GM23338 (cell line): Measurements from ENCODE around the gene ITFG1. TPM values are rescaled to one million over a fixed set of nuclear protein-coding genes. Genes with fewer than 3 reads are reported as not detected.

Experiments used
- ATAC-seq: fragments of 200-7000 bp; cut with Tn5 transposase; 3 replicates; pipeline ENCODE4 v1.9.1; 2020
- DNase-seq: peaks from one replicate; pipeline ENCODE4 v3.0.0-alpha.2; 2015; ENCODE audit warnings: low spot score
- H2AFZ ChIP-seq: fragments of 200-600 bp; sonication (generic); 2 replicates; pipeline ENCODE4 v1.8.0; 2016; ENCODE audit warnings: antibody characterized with exemption, mild to moderate bottlenecking, moderate library complexity
- H3F3A ChIP-seq: fragments of 200-600 bp; sonication (generic); replicated peaks from 2 replicates; pipeline ENCODE4 v1.8.0; 2017; ENCODE audit warnings: antibody characterized with exemption, mixed run types, low read depth
- H3K27ac ChIP-seq: fragments of 200-600 bp; sonication (generic); 2 replicates; pipeline ENCODE4 v1.6.1; 2016; ENCODE audit warnings: low read depth
- H3K27me3 ChIP-seq: fragments of 200-600 bp; sonication (generic); 2 replicates; pipeline ENCODE4 v1.8.0; 2016; ENCODE audit warnings: mild to moderate bottlenecking, mixed run types, moderate library complexity; ENCODE audit not compliant: insufficient read depth
- H3K36me3 ChIP-seq: fragments of 200-600 bp; sonication (generic); 2 replicates; pipeline ENCODE4 v1.8.0; 2016; ENCODE audit warnings: mild to moderate bottlenecking; ENCODE audit not compliant: insufficient read depth
- H3K4me1 ChIP-seq: fragments of 200-600 bp; sonication (generic); 2 replicates; pipeline ENCODE4 v1.8.0; 2016; ENCODE audit warnings: mild to moderate bottlenecking, moderate library complexity; ENCODE audit not compliant: insufficient read depth
- H3K4me2 ChIP-seq: fragments of 200-600 bp; sonication (generic); 2 replicates; pipeline ENCODE4 v1.7.1; 2017; ENCODE audit warnings: mixed run types
- H3K4me3 ChIP-seq: fragments of 200-600 bp; sonication (generic); 2 replicates; pipeline ENCODE4 v1.6.1; 2016; ENCODE audit warnings: mixed run types
- H3K79me2 ChIP-seq: fragments of 200-600 bp; sonication (generic); replicated peaks from 2 replicates; pipeline ENCODE4 v1.8.0; 2017; ENCODE audit warnings: mild to moderate bottlenecking; ENCODE audit not compliant: insufficient read depth
- H3K9me2 ChIP-seq: fragments of 200-600 bp; sonication (generic); 2 replicates; pipeline ENCODE4 v1.8.0; 2017; ENCODE audit not compliant: insufficient read depth
- H4K20me1 ChIP-seq: fragments of 200-600 bp; sonication (generic); replicated peaks from 2 replicates; pipeline ENCODE4 v1.8.0; 2017; ENCODE audit warnings: mild to moderate bottlenecking; ENCODE audit not compliant: insufficient read depth
- H3K27ac Mint-ChIP-seq: 2 replicates; pipeline ENCODE4 v1.8.0; 2020; ENCODE audit warnings: inconsistent platforms, mild to moderate bottlenecking, moderate library complexity, mixed read lengths
- H3K27me3 Mint-ChIP-seq: 3 replicates; pipeline ENCODE4 v1.8.0; 2022; ENCODE audit warnings: low read depth, mild to moderate bottlenecking, moderate library complexity, mixed read lengths, inconsistent platforms; ENCODE audit not compliant: insufficient read depth, poor library complexity
- H3K36me3 Mint-ChIP-seq: 3 replicates; pipeline ENCODE4 v1.8.0; 2021; ENCODE audit warnings: low read depth, mild to moderate bottlenecking, inconsistent platforms, moderate library complexity, mixed read lengths
- H3K4me1 Mint-ChIP-seq: 3 replicates; pipeline ENCODE4 v1.8.0; 2020; ENCODE audit warnings: mild to moderate bottlenecking, inconsistent platforms, mixed read lengths
- H3K4me3 Mint-ChIP-seq: 3 replicates; pipeline ENCODE4 v1.8.0; 2021; ENCODE audit warnings: moderate library complexity, mild to moderate bottlenecking, inconsistent platforms, mixed read lengths
- H3K9me3 Mint-ChIP-seq: 3 replicates; pipeline ENCODE4 v1.8.0; 2020; ENCODE audit warnings: moderate library complexity, mild to moderate bottlenecking, inconsistent platforms, mixed read lengths
- EZH2phosphoT487 ChIP-seq: fragments of 200-600 bp; sonication (generic); IDR thresholded peaks from one replicate; pipeline ENCODE4 v1.8.1; 2018; ENCODE audit warnings: antibody characterized with exemption; ENCODE audit not compliant: unreplicated experiment
- JUNB ChIP-seq: IDR thresholded peaks from one replicate; pipeline ENCODE4 v1.6.1; 2016; ENCODE audit warnings: antibody characterized with exemption; ENCODE audit not compliant: unreplicated experiment
- NANOG ChIP-seq: IDR thresholded peaks from 2 replicates; pipeline ENCODE4 v1.6.1; 2016; ENCODE audit warnings: antibody characterized with exemption, borderline replicate concordance
- POLR2AphosphoS5 ChIP-seq: IDR thresholded peaks from 2 replicates; pipeline ENCODE4 v1.6.1; 2016; ENCODE audit warnings: antibody characterized with exemption, low read depth
- STAT1 ChIP-seq: IDR thresholded peaks from one replicate; pipeline ENCODE4 v1.6.1; 2016; ENCODE audit warnings: antibody characterized with exemption; ENCODE audit not compliant: unreplicated experiment
- ZNF114 ChIP-seq: fragments of 250-450 bp; sonication (Bioruptor Pico); IDR thresholded peaks from 2 replicates; pipeline ENCODE4 v1.5.0; 2020; ENCODE audit warnings: mild to moderate bottlenecking, moderate library complexity
- polyA plus RNA-seq: library from polyadenylated mRNA; unstranded; fragments of >200 nt; fragmentation: Nextera tagmentation; extraction: Ambion mirVana; gene quantifications from 2 replicates; pipeline ENCODE4 v1.2.1, GENCODE V29; 2016
- total RNA-seq: library from RNA; depleted of rRNA; stranded (reverse); fragments of >200 nt; shearing (Covaris generic); gene quantifications from 2 replicates; pipeline ENCODE4 v1.2.3, GENCODE V29; 2014
- TF ChIP-seq, protein P1 (sequence below), 2 experiments: fragments of 200-600 bp in 1 of 2; sonication (generic) in 1 of 2; conservative IDR thresholded peaks; 2 replicates each; pipeline versions ENCODE4 v1.5.1 to v1.6.1; 2016 to 2017; ENCODE audit warnings: antibody characterized with exemption in 2 of 2, low read depth in 2 of 2, mild to moderate bottlenecking in 2 of 2, moderate library complexity in 1 of 2
- TF ChIP-seq, protein P2 (sequence below): IDR thresholded peaks from one replicate; pipeline ENCODE4 v1.6.1; 2018; ENCODE audit warnings: antibody characterized with exemption; ENCODE audit not compliant: unreplicated experiment

Gene ITFG1
- total and polyA plus RNA-seq, 2 experiments from 2014 or later = 18.5 to 26.9 TPM

DNA sequence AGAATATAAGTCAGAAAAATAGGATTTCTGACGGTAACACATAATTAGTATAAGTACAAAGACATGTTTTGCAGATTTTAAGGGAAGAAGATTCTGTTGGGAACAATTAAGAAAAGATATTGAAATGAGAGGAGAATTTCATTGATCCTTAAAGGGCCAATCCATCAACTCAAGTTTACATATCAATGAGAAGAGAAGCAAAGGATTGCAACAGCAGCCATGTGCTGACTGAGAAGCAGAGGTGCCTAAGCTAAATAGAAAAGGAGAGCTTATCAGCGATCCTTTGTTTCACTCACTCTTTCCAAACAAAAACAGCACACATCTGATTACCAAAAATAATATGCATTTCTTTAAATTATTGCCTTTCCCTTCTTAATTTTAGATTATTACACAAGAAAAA is 94.6 kb downstream of the ITFG1 start:
- Histone ChIP-seq H3F3A (no peaks in the 10 kb centered on the region), H3K79me2 (no peaks in the 10 kb centered on the region), H3K4me3 (peak overlapping the region; percentile 6; the same call in 1 of the 2 replicates), H3K9me2 (no peaks in the 10 kb centered on the region), H3K27me3 (peaks cover 9% of the 10 kb centered on the region; the same call in 1 of the 2 replicates), H2AFZ (no peak overlapping the region), H3K4me2 (peak overlapping the region; percentile 29), H3K4me1 (peaks cover 22% of the 10 kb centered on the region), H3K36me3 (no peaks in the 10 kb centered on the region), H3K27ac (no peak overlapping the region), H4K20me1 (no peaks in the 10 kb centered on the region)
- Mint-ChIP-seq H3K9me3 (peaks cover 14% of the 10 kb centered on the region), H3K27me3 (peaks cover 9% of the 10 kb centered on the region), H3K4me1 (peaks cover 36% of the 10 kb centered on the region), H3K27ac (no peak overlapping the region), H3K36me3 (peaks cover 14% of the 10 kb centered on the region), H3K4me3 (peak overlapping the region; percentile 43; the same call in 2 of the 3 replicates)
- peak; percentile 69 for DNase-seq
- ATAC-seq = peak; percentile 91
- TF ChIP-seq NANOG = peak; percentile 73; the same call in 1 of the 2 replicates
- no peak for TF ChIP-seq STAT1

DNA sequence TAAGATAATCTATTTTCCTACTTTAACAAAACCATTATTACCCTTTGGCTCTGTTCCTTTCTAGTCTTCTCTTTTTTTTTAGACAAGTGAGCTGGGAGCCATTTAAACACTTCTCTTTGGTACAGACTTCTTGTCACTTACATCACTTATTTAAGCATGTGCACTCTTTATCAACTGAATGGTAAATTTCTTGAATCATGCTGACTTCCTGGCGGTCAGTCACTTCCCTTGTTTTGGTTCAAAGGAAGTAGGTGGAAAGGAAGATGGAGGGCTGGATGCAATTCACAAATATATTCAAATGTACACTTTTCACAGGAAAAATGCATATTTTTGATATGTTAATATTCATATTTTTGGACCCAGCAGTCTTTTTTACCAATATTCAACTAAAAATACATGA is 97.1 kb downstream of the ITFG1 start:
- H3K9me2 ChIP-seq = no peaks in the 10 kb centered on the region
- no peaks in the 10 kb centered on the region for H4K20me1 ChIP-seq
- H3K79me2 ChIP-seq = no peaks in the 10 kb centered on the region
- DNase-seq (no peak), ATAC-seq (no peak)
- H3K36me3 ChIP-seq = no peaks in the 10 kb centered on the region
- H3K27ac ChIP-seq = no peak overlapping the region
- H3K4me1 ChIP-seq = peaks cover 22% of the 10 kb centered on the region
- peaks cover 43% of the 10 kb centered on the region for H3K4me1 Mint-ChIP-seq
- no peak overlapping the region for H3K4me3 Mint-ChIP-seq
- peaks cover 9% of the 10 kb centered on the region; the same call in 1 of the 2 replicates for H3K27me3 ChIP-seq
- no peak overlapping the region for H3K4me2 ChIP-seq
- no peaks in the 10 kb centered on the region for H3F3A ChIP-seq
- H3K27me3 Mint-ChIP-seq = peaks cover 9% of the 10 kb centered on the region
- no peaks in the 10 kb centered on the region for H3K9me3 Mint-ChIP-seq
- H3K36me3 Mint-ChIP-seq = no peaks in the 10 kb centered on the region
- TF ChIP-seq, protein P1, sequence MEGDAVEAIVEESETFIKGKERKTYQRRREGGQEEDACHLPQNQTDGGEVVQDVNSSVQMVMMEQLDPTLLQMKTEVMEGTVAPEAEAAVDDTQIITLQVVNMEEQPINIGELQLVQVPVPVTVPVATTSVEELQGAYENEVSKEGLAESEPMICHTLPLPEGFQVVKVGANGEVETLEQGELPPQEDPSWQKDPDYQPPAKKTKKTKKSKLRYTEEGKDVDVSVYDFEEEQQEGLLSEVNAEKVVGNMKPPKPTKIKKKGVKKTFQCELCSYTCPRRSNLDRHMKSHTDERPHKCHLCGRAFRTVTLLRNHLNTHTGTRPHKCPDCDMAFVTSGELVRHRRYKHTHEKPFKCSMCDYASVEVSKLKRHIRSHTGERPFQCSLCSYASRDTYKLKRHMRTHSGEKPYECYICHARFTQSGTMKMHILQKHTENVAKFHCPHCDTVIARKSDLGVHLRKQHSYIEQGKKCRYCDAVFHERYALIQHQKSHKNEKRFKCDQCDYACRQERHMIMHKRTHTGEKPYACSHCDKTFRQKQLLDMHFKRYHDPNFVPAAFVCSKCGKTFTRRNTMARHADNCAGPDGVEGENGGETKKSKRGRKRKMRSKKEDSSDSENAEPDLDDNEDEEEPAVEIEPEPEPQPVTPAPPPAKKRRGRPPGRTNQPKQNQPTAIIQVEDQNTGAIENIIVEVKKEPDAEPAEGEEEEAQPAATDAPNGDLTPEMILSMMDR (conservative IDR thresholded peaks at IDR 0.05; ENCODE audit: low read depth in 2 of 2) = no peak
- TF ChIP-seq, protein P2, sequence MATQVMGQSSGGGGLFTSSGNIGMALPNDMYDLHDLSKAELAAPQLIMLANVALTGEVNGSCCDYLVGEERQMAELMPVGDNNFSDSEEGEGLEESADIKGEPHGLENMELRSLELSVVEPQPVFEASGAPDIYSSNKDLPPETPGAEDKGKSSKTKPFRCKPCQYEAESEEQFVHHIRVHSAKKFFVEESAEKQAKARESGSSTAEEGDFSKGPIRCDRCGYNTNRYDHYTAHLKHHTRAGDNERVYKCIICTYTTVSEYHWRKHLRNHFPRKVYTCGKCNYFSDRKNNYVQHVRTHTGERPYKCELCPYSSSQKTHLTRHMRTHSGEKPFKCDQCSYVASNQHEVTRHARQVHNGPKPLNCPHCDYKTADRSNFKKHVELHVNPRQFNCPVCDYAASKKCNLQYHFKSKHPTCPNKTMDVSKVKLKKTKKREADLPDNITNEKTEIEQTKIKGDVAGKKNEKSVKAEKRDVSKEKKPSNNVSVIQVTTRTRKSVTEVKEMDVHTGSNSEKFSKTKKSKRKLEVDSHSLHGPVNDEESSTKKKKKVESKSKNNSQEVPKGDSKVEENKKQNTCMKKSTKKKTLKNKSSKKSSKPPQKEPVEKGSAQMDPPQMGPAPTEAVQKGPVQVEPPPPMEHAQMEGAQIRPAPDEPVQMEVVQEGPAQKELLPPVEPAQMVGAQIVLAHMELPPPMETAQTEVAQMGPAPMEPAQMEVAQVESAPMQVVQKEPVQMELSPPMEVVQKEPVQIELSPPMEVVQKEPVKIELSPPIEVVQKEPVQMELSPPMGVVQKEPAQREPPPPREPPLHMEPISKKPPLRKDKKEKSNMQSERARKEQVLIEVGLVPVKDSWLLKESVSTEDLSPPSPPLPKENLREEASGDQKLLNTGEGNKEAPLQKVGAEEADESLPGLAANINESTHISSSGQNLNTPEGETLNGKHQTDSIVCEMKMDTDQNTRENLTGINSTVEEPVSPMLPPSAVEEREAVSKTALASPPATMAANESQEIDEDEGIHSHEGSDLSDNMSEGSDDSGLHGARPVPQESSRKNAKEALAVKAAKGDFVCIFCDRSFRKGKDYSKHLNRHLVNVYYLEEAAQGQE = no peak
- no peak for TF ChIP-seq EZH2phosphoT487
- TF ChIP-seq POLR2AphosphoS5 = no peak
- no peak for TF ChIP-seq ZNF114 (CRISPR knock-in tag)
- no peak for TF ChIP-seq JUNB
- no peak for TF ChIP-seq STAT1
- no peak overlapping the region for H2AFZ ChIP-seq
- no peak overlapping the region for H3K27ac Mint-ChIP-seq
- no peak overlapping the region for H3K4me3 ChIP-seq
